EH (cell line): ENCODE measurements around the gene KAZN.
"Not testable (repeated sequence)": the region's sequence is repeated elsewhere in the genome, so short reads cannot be mapped to it uniquely, and the experiment has no call there.

Source experiments
- DNase-seq: peaks from one replicate; pipeline ENCODE4 v3.0.0-alpha.2; 2015; ENCODE audit warnings: low read depth

The KAZN gene

DNA sequence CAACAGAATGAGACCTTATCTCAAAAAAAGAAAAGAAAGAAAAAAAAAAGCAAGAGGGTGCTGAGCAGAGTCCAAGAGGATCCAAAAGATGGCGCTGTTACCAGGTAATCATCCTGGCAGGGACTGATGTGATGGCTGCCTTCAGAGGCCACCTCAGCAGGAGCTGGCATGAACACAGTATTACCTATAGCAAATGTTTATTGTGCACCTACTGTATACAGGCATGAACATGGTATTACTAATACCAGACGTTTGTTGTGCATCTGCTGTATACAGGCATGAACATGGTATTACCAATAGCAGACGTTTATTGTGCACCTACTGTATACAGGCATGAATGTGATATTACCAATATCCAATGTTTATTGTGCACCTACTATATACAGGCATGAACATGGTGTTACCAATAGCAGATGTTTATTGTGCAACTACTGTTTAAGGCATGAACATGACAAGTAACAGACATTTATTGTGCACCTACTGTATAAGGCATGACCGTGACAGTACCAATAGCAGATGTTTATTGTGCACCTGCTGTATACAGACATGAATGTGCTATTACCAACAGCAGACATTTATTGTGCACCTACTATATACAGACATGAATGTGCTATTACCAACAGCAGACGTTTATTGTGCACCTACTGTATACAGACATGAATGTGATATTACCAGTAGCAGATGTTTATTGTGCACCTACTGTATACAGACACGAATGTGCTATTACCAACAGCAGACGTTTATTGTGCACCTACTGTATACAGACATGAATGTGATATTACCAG, 439.9 kb downstream of the KAZN start:
- peak; percentile 37 for DNase-seq

DNA sequence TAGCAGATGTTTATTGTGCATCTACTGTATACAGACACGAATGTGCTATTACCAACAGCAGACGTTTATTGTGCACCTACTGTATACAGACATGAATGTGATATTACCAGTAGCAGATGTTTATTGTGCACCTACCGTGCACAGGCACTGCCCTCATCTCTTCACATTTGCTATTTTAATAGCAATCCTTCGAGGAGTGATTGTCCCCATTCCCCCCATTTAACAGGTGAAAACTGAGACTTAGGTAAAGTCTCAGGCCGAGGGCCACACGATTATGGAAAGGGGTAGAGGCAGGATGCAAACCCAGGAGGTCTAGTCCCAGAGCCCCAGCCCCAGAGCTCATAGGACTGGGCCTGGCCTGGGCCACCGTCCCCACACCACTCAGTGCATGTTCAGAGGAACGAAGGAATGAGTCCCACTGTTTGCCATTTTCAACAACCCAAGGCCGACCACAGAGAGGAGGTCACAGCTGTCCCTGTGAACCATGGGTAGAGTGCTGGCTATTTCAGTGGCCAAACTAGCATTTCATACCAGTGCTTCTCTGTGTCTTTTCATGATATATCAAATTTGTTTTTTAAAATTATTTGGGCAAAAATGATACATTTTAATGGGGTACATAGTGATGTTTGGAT, 440.6 kb downstream of the KAZN start:
- no peak for DNase-seq

- DNase-seq, result no peak
Measured at GRCh38 chr1:15039901-15040300, 441.4 kb downstream of the KAZN start.

DNA sequence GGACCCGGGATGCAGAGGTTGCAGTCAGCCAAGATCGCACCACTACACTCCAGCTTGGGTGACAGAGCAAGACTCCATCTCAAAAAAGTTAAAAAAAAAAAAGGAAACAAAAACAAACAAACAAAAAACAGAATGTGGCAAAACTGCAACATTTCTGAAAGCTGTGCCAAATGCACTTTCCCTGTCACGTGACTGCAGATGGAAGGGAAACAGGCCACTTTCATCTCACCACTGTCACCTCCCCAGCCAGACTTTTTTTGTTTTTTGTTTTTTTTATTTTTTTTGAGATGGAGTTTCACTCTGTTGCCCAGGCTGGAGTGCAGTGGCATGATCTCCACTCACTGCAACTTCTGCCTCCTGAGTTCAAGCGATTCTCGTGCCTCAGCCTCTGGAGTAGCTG, 442.2 kb downstream of the KAZN start:
- DNase-seq, result not testable (repeated sequence)

GRCh38 chr1:15042866-15043265, 444.4 kb downstream of the KAZN start:
- no peak for DNase-seq

DNA sequence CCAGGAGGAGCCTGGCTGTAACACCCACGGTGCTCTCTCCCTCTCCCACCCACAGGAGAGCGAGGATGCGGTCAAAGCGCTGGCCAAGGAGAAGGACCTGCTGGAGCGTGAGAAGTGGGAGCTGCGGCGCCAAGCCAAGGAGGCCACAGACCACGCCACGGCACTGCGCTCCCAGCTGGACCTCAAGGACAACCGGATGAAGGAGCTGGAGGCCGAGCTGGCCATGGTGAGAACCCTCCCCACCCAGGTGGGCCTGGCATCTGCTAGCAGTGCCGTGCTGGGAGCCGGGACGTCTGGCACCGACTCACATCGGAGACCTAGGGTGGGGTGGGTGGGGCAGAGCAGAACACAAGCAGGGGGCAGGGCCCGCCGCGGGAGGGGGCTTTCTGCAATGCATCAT, 445.4 kb downstream of the KAZN start:
- no peak for DNase-seq

DNA sequence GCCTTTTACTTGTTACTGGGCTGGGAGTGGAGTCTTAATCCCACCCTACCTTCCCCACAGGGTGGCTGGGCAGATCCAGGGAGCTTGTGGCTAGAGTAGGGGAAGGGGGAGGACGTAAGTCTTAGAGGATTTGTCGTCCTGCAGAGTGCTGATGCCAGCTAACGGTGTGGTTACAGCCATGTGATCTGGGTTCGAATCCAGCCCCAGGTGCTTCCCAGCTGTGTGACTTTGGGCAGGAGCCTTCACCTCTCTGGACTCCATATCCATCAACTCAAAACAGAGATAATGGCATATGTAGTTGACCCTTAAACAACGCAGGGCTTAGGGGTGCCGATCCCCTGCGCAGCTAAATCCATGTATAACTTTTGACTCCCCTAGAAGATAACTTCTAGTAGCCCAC, 446.6 kb downstream of the KAZN start:
- DNase-seq, result no peak

DNA sequence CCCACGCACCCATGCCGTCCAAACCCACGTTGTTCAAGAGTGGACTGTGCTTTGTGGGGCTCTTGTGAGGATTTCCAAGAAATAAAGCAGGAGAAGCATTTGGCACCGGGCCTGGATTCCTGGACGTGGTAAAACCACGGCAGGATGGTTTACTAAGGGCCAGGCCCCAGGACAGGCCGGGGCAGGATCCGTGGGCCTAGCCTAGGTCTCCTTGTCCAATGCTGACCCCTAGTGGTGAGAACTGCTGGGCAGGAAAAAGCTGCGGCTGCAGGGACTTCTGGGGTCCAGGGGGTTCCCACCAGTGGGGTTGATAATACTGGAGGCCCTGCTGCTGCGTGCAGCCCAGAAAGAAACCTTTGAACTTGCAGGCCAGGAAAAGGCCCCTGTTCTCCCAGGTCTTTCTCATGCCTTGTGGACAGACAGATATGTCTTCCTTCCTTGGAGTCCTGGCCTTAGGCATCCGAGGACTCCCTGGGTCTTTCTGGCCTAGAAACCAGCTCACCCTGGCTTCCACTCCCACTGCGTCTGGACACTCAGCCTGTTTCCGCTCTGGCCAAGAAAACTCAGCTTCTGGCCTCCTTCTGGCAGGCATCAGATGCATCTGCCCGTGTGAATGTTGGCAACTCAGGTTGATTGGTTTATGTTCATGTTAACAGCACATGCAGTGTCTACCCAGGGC, 448.1 kb downstream of the KAZN start:
- DNase-seq, result peak; percentile 84

DNA sequence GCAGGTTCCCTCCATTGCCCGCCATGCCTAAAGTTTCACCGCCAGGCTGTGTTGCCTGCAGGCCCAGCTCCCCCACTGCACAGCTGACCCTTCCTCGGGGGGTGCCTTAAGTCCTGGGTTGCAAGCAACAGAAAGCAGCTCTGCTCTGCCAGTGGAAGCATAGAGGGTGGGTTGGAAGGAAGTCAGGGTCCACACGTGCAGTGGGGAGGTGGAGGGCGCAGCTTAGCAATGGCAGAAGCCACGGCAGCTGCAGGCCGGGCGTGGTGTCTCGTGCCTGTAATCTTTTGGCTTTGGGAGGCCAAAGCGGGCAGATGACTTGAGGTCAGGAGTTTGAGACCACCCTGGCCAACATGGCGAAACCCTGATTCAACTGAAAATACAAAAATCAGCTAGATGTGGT, 448.8 kb downstream of the KAZN start:
- no peak for DNase-seq

DNA sequence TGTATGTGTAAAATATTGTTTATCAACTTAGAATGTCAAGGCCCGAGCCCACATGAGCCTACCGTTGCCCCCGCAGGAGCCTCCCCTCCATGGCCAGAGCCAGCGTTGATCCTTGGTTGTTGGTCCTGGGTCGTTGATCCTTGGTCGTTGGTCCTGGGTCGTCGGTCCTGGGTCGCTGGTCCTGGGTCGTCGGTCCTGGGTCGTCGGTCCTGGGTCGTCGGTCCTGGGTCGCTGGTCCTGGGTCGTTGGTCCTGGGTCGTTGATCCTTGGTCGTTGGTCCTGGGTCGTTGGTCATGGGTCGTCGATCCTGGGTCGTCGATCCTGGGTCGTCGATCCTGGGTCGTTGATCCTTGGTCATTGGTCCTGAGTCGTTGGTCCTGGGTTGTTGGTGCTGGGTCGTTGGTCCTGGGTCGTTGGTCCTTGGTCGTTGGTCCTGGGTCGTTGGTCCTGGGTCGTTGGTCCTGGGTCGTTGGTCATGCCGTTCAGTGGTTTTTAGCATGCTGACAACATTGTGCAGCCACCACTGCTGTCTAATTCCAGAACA, 450.0 kb downstream of the KAZN start:
- DNase-seq, result no peak

DNA sequence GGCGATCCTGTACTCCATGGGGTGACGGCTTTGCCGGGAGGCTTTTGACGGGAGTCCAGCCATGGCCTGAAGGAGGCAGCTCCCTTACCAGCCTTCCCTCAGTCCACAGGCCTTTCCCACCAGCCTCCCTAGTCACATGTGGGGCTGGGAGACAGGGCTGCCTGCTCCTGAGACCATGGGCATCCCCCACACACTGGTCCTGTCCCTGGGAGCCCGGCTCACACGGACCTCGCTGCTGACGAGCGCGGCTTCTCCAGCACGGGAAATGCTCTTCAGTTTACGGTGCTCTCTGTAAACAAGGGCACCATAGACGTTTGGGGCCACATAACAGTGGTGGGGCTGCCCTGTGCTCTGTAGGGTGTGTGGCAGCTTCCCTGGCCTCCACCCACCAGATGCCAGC, 450.6 kb downstream of the KAZN start:
- no peak for DNase-seq

DNA sequence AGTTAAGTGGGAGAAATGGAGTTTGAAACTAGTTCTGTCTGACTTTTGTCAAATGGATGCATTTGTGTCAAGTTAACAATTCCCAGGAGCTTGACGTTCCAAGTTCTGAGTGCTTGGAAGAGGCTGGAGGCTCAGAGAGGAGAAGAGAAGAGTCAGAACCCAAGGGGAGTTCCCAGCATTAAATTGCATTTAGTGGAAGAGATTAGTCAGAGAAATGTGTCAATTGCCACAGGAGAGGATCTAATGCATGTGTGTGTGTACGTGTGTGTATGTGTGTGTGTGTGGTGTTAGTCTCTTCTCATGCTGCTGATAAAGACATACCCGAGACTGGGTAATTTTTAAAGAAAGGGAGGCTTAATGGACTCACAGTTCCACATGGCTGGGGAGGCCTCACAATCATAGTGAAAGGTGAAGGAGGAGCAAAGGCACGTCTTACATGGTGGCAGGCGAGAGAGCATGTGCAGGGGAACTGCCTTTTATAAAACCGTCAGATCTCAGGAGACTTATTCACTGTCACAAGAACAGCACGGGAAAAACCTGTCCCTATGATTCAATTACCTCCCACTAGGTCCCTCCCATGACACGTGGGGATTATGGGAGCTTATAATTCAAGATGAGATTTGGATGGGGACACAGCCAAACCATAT, 453.5 kb downstream of the KAZN start:
- DNase-seq, result no peak

DNA sequence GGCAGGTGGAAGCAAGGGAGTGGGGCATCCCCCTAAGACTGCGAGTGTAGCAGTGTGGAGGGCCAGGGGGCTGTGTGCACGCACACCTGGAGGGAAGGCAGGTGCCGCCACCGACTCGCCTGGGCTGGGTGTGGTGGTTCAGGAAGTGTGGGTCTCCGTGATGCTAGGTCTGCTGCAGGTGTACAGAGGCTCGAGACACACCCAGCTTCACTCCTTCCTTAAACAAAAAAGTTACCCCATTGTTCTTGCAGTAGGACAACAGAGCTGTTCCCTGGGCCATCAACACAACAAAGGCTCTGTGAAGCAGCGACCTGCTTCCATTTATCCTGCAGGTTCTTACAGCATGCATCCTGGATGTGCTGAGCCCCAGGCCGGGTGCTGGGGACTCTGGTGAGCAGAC, 454.7 kb downstream of the KAZN start:
- DNase-seq, result no peak

DNA sequence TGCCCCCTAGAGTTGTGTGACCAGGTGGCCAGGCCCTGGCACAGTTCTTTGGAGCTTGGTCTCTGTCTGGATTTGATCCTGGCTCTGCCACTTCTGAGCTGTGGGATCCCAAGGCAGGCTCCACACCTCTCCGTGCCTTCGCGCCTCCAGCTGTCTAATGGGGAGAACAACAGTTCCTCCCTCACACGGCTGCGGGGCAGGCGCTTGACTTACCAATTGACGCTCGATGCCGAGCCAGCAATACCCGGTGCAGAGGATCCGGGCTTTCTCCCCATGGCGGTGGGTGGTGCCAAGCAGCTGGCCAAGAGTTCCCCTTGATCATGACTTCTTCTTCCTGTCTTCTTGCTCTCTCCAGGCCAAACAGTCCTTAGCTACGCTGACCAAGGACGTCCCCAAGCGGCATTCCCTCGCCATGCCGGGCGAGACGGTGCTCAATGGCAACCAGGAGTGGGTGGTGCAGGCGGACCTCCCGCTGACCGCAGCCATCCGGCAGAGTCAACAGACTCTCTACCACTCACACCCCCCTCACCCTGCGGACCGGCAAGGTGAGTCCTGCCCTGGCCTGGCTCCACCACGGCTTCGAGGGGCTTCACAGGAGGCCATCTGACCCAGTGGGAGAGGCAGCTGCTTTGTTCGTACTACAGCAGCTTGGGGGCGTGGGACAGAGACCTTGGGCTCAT, 457.4 kb downstream of the KAZN start:
- DNase-seq, result no peak

- DNase-seq, result peak; percentile 42
Measured at GRCh38 chr1:15056515-15057285, 458.2 kb downstream of the KAZN start.

- DNase-seq, result no peak
Measured at GRCh38 chr1:15057834-15058233, 459.3 kb downstream of the KAZN start.

- DNase-seq, result no peak
Measured at GRCh38 chr1:15058261-15058660, 459.8 kb downstream of the KAZN start.

- DNase-seq, result no peak
Measured at GRCh38 chr1:15060104-15060503, 461.6 kb downstream of the KAZN start.

- no peak for DNase-seq
Measured at GRCh38 chr1:15062479-15063099, 464.1 kb downstream of the KAZN start.

- DNase-seq, result no peak
Measured at GRCh38 chr1:15063346-15063745, 464.9 kb downstream of the KAZN start.

DNA sequence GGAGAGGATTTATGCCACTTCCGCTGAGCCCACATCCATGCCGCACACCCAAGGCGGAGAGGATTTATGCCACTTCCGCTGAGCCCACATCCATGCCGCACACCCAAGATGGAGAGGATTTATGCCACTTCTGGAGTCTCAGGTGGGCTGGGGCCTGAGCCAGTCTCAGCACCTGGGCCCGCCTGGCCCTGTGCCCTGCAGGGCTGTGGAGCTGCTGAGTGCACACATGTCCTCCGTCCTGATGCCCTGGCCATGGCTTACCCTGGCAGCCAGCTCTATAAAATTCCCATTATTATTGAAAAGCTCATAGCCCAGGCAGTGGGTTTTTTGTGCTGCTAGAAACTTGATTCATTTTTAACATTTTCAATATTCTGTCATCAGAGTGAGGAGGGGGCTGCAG, 465.3 kb downstream of the KAZN start:
- no peak for DNase-seq
